Psoas muscle (tissue), 8 donors: ENCODE results near the gene CCDC40. TPM values are rescaled to one million over a fixed set of nuclear protein-coding genes. Genes with fewer than 3 reads are reported as not detected.

ENCODE experiments used
- ATAC-seq, 4 donors: fragments of 200-7000 bp; cut with Tn5 transposase; one replicate each; pipeline ENCODE4 v1.9.1; 2020; ENCODE audit warnings: moderate library complexity in 3 of 4, mild to moderate bottlenecking in 2 of 4
- DNase-seq, 2 donors: peaks; one replicate each; pipeline ENCODE4 v3.0.0-alpha.2; 2020
- H3K27ac ChIP-seq: fragments of 200-600 bp; one replicate; pipeline ENCODE4 v1.8.0; 2022
- H3K27me3 ChIP-seq, 3 donors: fragments of 200-600 bp in 1 of 3; one replicate each; pipeline versions ENCODE4 v1.6.1 to v1.8.0; 2013 to 2022; ENCODE audit warnings: low read length in 2 of 3, mild to moderate bottlenecking in 2 of 3, moderate library complexity in 1 of 3; ENCODE audit not compliant: insufficient read depth in 3 of 3
- H3K36me3 ChIP-seq, 2 donors: fragments of 200-600 bp in 1 of 2; one replicate each; pipeline versions ENCODE4 v1.6.1 to v1.8.0; 2013 to 2022; ENCODE audit warnings: low read depth in 1 of 2, mild to moderate bottlenecking in 1 of 2, moderate library complexity in 1 of 2; ENCODE audit not compliant: insufficient read depth in 1 of 2
- H3K4me1 ChIP-seq: fragments of 200-600 bp; one replicate; pipeline ENCODE4 v1.8.0; 2022
- H3K4me3 ChIP-seq: fragments of 200-600 bp; one replicate; pipeline ENCODE4 v1.8.0; 2022; ENCODE audit warnings: mild to moderate bottlenecking
- H3K9me3 ChIP-seq: fragments of 200-600 bp; one replicate; pipeline ENCODE4 v1.8.0; 2022
- WGBS, 3 donors: extraction: QIAGEN DNeasy Blood & Tissue Kit; methylation state at CpG; one replicate each; pipeline versions ENCODE4 v1.1.6 to v1.1.7; 2013; 5-methylcytosine and 5-hydroxymethylcytosine counted together
- intact Hi-C, 2 donors: fragments of 100-400 bp; cut with DNase I; formaldehyde crosslinking; loops; one replicate each; pipeline versions ENCODE4 v1.11.0 to v1.14.2; 2022
- polyA plus RNA-seq, 3 donors: library from polyadenylated mRNA; stranded (reverse); fragments of 200-250 nt; gene quantifications; one replicate each; pipeline ENCODE4 v1.2.3, GENCODE V29; 2013
- total RNA-seq, 4 donors: library from RNA; stranded (reverse); fragmentation: NEBNext Ultra II Directional in 2 of 4; extraction: Animal tissue kit (Norgen Biotek cat#: 25700) in 2 of 4; gene quantifications; one replicate each; pipeline versions ENCODE4 v1.2.1 to v1.2.4, GENCODE V29; 2021 to 2023
- TF ChIP-seq, protein P1 (sequence below): fragments of 200-600 bp; IDR thresholded peaks from one replicate; pipeline ENCODE4 v1.8.0; 2022; ENCODE audit warnings: antibody characterized with exemption
- donor health status: healthy with polysubstance abuse.
- donor health status: DM: no; HTN: no; CAD: no; lungs with moderate emphysema.
- donor health status: Bipolar disorder and iron deficiency.
- donor health status: healthy.
- donor health status: DM: yes; HTN: yes; CAD: no.
- donor health status: DM: no; HTN: no; CAD: no.
- donor health status: DM: no; HTN: no; CAD: no.
- donor health status: DM: yes; HTN: yes; CAD: no.

The CCDC40 gene
- total and polyA plus RNA-seq, 7 donors = 0.51 to 1.9 (median 1.4) TPM

DNA sequence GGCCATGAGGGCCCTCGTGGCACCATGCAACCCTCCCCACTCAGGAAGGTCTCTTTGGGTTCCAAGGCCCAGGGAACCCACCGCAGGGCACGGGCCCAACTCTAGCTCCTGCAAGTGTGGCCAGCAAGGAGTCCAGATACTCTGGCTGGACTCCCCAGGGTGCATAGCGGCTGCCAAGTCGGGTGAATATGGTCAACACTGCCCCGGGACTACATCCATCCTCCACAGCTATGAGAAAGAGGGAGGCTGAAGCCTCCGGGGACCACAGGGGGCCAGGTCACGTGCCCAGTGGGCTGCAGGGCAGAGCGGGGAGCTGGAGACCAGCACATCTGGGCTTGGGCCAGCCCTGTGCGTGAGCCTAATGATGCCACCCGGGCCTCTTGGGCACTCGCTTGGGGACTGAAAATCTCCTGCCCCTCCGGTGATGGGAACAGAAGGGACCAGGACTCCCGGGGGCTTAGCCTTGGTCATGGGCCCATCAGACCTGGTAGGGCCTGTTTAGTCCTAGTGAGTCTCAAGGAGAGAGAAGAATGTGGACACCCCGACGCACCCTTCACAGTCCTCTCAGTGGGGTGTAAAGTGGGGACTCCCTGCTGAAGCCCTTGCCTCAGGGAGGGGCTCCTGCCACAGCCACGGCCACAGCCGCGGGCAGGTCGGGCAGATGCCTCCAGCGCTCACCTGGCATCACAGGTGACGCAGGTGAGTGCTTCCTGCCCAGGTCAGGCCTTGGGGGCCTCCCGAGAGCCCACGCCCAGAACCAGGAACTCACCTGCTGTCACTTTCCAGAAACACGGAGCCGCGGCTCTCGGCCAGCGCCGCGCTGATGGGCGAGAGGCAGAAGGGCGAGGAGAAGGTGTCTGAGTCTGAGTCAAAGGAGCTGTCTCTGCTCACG, 26.8 kb upstream of the CCDC40 start:
- ATAC-seq (no peak), DNase-seq (peak; percentile 16 to 50)
- Histone ChIP-seq H3K9me3 (no peaks in the 10 kb centered on the region), H3K4me1 (no peaks in the 10 kb centered on the region), H3K27me3 (peaks cover 0 to 8% (median 3%) of the 10 kb centered on the region in 3 donors), H3K36me3 (peaks cover 0 to 9% of the 10 kb centered on the region in 2 donors), H3K27ac (no peak overlapping the region), H3K4me3 (no peak overlapping the region)
- TF ChIP-seq, protein P1, sequence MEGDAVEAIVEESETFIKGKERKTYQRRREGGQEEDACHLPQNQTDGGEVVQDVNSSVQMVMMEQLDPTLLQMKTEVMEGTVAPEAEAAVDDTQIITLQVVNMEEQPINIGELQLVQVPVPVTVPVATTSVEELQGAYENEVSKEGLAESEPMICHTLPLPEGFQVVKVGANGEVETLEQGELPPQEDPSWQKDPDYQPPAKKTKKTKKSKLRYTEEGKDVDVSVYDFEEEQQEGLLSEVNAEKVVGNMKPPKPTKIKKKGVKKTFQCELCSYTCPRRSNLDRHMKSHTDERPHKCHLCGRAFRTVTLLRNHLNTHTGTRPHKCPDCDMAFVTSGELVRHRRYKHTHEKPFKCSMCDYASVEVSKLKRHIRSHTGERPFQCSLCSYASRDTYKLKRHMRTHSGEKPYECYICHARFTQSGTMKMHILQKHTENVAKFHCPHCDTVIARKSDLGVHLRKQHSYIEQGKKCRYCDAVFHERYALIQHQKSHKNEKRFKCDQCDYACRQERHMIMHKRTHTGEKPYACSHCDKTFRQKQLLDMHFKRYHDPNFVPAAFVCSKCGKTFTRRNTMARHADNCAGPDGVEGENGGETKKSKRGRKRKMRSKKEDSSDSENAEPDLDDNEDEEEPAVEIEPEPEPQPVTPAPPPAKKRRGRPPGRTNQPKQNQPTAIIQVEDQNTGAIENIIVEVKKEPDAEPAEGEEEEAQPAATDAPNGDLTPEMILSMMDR = no peak
- intact Hi-C loops = loop anchor here in 1 of 2 donors (5.0 kb wide), 1 partner anchor 73 kb away; no protein-coding TSS in a partner anchor
- WGBS, 3 donors = 83 to 87% (median 85%) methylated on average over 34 of the region's 34 CpGs

DNA sequence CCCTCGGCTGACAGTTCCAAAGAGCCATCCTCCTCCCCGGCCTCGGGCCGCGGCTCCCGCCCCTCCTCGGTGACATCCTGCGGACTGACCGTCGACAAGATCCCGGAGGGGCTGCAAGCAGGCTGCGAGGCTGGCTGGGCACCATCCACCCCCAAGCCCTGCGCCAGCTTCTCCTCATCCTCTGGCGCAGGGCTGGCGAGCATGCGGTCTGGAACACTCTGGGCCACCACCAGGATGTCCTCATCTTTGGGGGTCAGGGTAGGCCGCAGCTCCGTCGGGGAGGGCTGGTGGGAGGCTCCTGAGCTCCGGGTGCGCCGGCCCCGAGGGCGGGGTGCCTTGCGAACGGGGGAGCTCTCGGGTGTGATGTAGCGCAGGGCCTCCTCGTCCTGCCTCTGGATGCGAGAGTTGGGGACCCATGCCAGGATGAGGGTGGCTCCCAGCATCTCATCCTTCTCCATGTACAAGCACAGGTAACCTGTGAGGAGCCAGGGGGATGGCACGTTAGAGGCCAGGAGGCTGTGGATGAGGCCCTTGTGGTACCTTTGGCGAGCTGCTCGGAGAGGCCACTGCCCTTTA, 26.1 kb upstream of the CCDC40 start:
- WGBS, 3 donors = 91 to 92% (median 92%) methylated on average over 33 of the region's 33 CpGs
- Histone ChIP-seq H3K27ac (no peak overlapping the region), H3K36me3 (peaks cover 0 to 9% of the 10 kb centered on the region in 2 donors), H3K27me3 (peaks cover 0 to 15% (median 3%) of the 10 kb centered on the region in 3 donors), H3K4me1 (no peaks in the 10 kb centered on the region), H3K4me3 (no peak overlapping the region), H3K9me3 (no peaks in the 10 kb centered on the region)
- intact Hi-C loops = no loop called here
- ATAC-seq = no peak
- peak in 1 of 2 donors; percentile 10 for DNase-seq
- TF ChIP-seq, protein P1 = no peak

DNA sequence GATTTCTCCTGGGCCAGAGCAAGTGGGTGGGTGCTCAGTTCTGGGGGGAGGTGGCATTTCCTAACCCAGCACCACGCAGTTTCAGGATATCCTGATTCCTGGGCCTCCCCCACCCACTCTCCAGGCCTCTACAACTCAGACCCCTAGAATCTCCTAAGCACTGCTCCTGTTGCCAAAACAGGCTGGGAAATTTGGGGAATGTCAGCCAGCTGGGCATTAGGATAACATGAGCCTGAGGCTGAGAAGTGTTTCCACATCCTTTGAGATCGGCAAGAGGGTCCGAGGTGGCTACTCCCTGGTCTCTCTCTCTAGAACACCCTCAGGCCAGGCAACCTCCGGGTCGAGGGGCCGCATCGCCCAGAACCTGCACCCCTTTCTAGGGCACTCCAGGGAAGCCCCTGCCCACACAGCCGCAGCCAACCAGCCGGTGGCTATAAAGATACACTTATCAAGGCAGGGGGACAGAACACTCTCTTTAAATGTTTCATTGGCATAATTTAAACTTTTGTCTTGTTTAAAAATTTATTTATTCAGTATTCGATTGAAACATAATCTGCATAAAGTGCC, 24.4 kb upstream of the CCDC40 start:
- TF ChIP-seq, protein P1 = no peak
- Histone ChIP-seq H3K27me3 (peaks cover 0 to 18% (median 0%) of the 10 kb centered on the region in 3 donors), H3K27ac (no peak overlapping the region), H3K36me3 (peaks cover 0 to 9% of the 10 kb centered on the region in 2 donors), H3K9me3 (no peaks in the 10 kb centered on the region), H3K4me3 (no peak overlapping the region), H3K4me1 (no peaks in the 10 kb centered on the region)
- intact Hi-C loops = no loop called here
- peak in 1 of 2 donors; percentile 3 for DNase-seq
- 70 to 77% (median 70%) methylated on average over 7 to 10 of the region's 10 CpGs for WGBS, 3 donors
- ATAC-seq = no peak

DNA sequence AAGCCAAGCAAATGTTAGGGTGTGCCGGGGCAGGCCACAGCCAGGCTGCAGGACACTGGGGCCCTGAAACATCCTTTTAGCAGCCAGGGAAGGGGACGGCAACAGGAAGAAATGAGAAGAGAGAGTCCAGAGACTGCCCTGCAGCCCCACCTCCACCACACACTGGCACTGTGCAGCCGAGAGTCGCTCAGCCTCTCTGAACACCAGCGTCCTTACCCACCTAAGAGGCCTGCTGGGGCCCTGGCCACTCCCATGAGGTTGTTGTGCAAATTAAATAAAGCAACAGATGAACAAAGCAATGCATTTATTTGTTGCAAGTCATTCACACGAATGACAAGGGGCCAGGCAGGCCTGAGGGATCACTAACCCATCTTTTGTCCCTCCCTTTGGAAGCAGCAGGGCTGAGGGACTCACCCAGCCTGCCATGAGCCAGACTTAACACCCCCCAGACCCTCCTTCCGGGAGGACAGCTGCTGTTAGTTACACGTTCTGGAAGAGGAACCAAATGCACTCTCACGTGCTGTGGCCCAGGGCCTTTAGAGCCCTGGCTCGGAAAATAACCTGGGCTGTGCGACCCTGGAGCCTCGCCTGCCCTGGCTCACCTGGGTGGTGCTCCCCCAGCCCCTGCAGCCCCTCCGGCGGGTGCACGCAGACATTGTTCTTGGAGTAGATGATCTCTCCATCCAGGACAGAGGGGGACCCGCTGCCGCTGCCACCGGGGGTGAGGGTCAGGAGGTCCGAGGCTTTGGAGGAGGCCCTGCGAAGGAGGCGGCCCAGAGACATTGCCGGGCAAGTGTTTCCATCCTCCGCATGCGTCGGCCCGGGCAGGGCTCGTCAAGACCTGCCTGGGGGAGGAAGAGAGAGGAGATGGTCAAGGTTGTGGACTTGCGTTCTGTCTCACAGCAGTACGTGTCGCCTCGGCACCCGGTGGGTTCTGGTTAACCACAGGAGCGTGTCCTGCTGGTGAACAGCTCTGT, 23.4 kb upstream of the CCDC40 start:
- peaks cover 0 to 18% (median 2%) of the 10 kb centered on the region in 3 donors for H3K27me3 ChIP-seq
- no peak overlapping the region for H3K4me3 ChIP-seq
- TF ChIP-seq, protein P1 = no peak
- intact Hi-C loops = no loop called here
- 74 to 87% (median 75%) methylated on average over 32 to 33 of the region's 33 CpGs for WGBS, 3 donors
- no peaks in the 10 kb centered on the region for H3K4me1 ChIP-seq
- no peak for ATAC-seq
- peaks cover 0 to 9% of the 10 kb centered on the region in 2 donors for H3K36me3 ChIP-seq
- DNase-seq = peak; percentile 13 to 38
- H3K27ac ChIP-seq = no peak overlapping the region
- no peaks in the 10 kb centered on the region for H3K9me3 ChIP-seq
